ENCODE results near the gene FGD6. TPM values are rescaled to one million over a fixed set of nuclear protein-coding genes. Genes with fewer than 3 reads are reported as not detected.

The FGD6 gene
- polyA plus RNA-seq, 1 donor (not counting 4 experiments of a cell fraction or from before 2014, with no cell fraction given), result 54.2 TPM

GRCh38 chr12:95114766-95115405, 102.4 kb downstream of the FGD6 start:
- dilution Hi-C loops (cut with MboI; ENCODE audit: extremely low pct_ligation_motif_present, low sequenced_read_pairs), result no loop called here
- H3K27ac ChIP-seq (ENCODE audit: control insufficient read depth, insufficient read depth, low read length), result peak overlapping the region; percentile 99

GRCh38 chr12:95107362-95107761, 109.9 kb downstream of the FGD6 start:
- peaks cover 34 to 44% of the 10 kb centered on the region in 2 experiments for H3K36me3 ChIP-seq (ENCODE audit: control insufficient read depth in 2 of 2, extremely low read depth in 1 of 2, insufficient read depth in 2 of 2, low read length in 2 of 2)
- H3K27me3 ChIP-seq (ENCODE audit: control insufficient read depth, extremely low read depth, insufficient read depth, low read length), result no peaks in the 10 kb centered on the region
- H3K27ac ChIP-seq (ENCODE audit: control insufficient read depth, insufficient read depth, low read length), result no peak overlapping the region

More at GRCh38 chr12:95114766-95115405, 102.4 kb downstream of the FGD6 start:
- Histone ChIP-seq H3K9me3 (ENCODE audit: control insufficient read depth, low read depth, low read length) (no peaks in the 10 kb centered on the region), H3K79me2 (ENCODE audit: control insufficient read depth, insufficient read depth, low read length) (peaks cover 48% of the 10 kb centered on the region), H2AFZ (ENCODE audit: control insufficient read depth, low read length) (no peak overlapping the region), H3K4me3 (ENCODE audit: control insufficient read depth in 2 of 3, extremely low read depth in 1 of 3, insufficient read depth in 2 of 3, low read depth in 1 of 3, low read length in 3 of 3) (peak overlapping the region; percentile 54 to 94 (median 87)), H3K4me1 (ENCODE audit: control insufficient read depth, extremely low read depth, insufficient read depth, low read length) (peaks cover 50% of the 10 kb centered on the region), H3K9me1 (ENCODE audit: control insufficient read depth, extremely low read depth, insufficient read depth, low read length) (no peaks in the 10 kb centered on the region), H3K9ac (ENCODE audit: control insufficient read depth, extremely low read depth, insufficient read depth, low read length) (peak overlapping the region; percentile 93), H4K20me1 (ENCODE audit: control insufficient read depth, extremely low read depth, insufficient read depth, low read length) (no peaks in the 10 kb centered on the region), H3K27me3 (ENCODE audit: control insufficient read depth, extremely low read depth, insufficient read depth, low read length) (no peaks in the 10 kb centered on the region), H3K4me2 (ENCODE audit: control insufficient read depth, extremely low read depth, insufficient read depth, low read depth, low read length) (peak overlapping the region; percentile 99), H3K36me3 (ENCODE audit: control insufficient read depth in 2 of 2, extremely low read depth in 1 of 2, insufficient read depth in 2 of 2, low read length in 2 of 2) (peaks cover 11 to 24% of the 10 kb centered on the region in 2 experiments)
- DNase-seq (ENCODE audit: low read depth, low spot score) (peak; percentile 59), FAIRE-seq (no peak)
- TF ChIP-seq CTCF (optimal IDR thresholded peaks at IDR 0.05 in 1 of 3, IDR thresholded peaks at IDR 0.05 in 1 of 3, conservative IDR thresholded peaks at IDR 0.05 in 1 of 3; ENCODE audit: extremely low read depth in 1 of 3, insufficient read depth in 2 of 3, low read length in 3 of 3) (no peak), EZH2 (IDR thresholded peaks at IDR 0.05; ENCODE audit: low read length) (no peak)

More at GRCh38 chr12:95107362-95107761, 109.9 kb downstream of the FGD6 start:
- no peak overlapping the region for H3K4me3 ChIP-seq (ENCODE audit: control insufficient read depth in 2 of 3, extremely low read depth in 1 of 3, insufficient read depth in 2 of 3, low read depth in 1 of 3, low read length in 3 of 3)
- H3K4me1 ChIP-seq (ENCODE audit: control insufficient read depth, extremely low read depth, insufficient read depth, low read length), result peaks cover 11% of the 10 kb centered on the region
- FAIRE-seq (no peak), DNase-seq (ENCODE audit: low read depth, low spot score) (no peak)
- dilution Hi-C loops (cut with MboI; ENCODE audit: extremely low pct_ligation_motif_present, low sequenced_read_pairs), result no loop called here
- peaks cover 27% of the 10 kb centered on the region for H3K79me2 ChIP-seq (ENCODE audit: control insufficient read depth, insufficient read depth, low read length)
- H3K4me2 ChIP-seq (ENCODE audit: control insufficient read depth, extremely low read depth, insufficient read depth, low read depth, low read length), result no peak overlapping the region
- TF ChIP-seq EZH2 (IDR thresholded peaks at IDR 0.05; ENCODE audit: low read length) (no peak), CTCF (optimal IDR thresholded peaks at IDR 0.05 in 1 of 3, IDR thresholded peaks at IDR 0.05 in 1 of 3, conservative IDR thresholded peaks at IDR 0.05 in 1 of 3; ENCODE audit: extremely low read depth in 1 of 3, insufficient read depth in 2 of 3, low read length in 3 of 3) (no peak)
- H3K9ac ChIP-seq (ENCODE audit: control insufficient read depth, extremely low read depth, insufficient read depth, low read length), result no peak overlapping the region
- H2AFZ ChIP-seq (ENCODE audit: control insufficient read depth, low read length), result no peak overlapping the region
- H4K20me1 ChIP-seq (ENCODE audit: control insufficient read depth, extremely low read depth, insufficient read depth, low read length), result no peaks in the 10 kb centered on the region
- H3K9me3 ChIP-seq (ENCODE audit: control insufficient read depth, low read depth, low read length), result no peaks in the 10 kb centered on the region
- H3K9me1 ChIP-seq (ENCODE audit: control insufficient read depth, extremely low read depth, insufficient read depth, low read length), result no peaks in the 10 kb centered on the region

Measured in keratinocyte (primary cell).